RWPE2 (cell line): ENCODE measurements around the gene OVOL1.

Experiments
- ATAC-seq: fragments of 200-7000 bp; cut with Tn5 transposase; 3 replicates; pipeline ENCODE4 v1.9.1; 2021; ENCODE audit warnings: low read depth
- DNase-seq: peaks from one replicate; pipeline ENCODE4 v3.0.0-alpha.2; 2020; ENCODE audit warnings: low spot score
- H3K27ac ChIP-seq: fragments of 450-650 bp; 2 replicates; pipeline ENCODE4 v1.5.1; 2017; ENCODE audit warnings: mild to moderate bottlenecking; ENCODE audit not compliant: poor library complexity, severe bottlenecking
- H3K27me3 ChIP-seq: fragments of 250-450 bp; sonication (Bioruptor Pico); 2 replicates; pipeline ENCODE4 v1.5.1; 2021; ENCODE audit warnings: mild to moderate bottlenecking, moderate library complexity; ENCODE audit not compliant: insufficient read depth, poor library complexity, severe bottlenecking
- H3K36me3 ChIP-seq: fragments of 250-450 bp; sonication (Bioruptor Pico); 2 replicates; pipeline ENCODE4 v1.5.1; 2020; ENCODE audit warnings: low read depth, mild to moderate bottlenecking, moderate library complexity
- H3K4me1 ChIP-seq: fragments of 250-450 bp; sonication (Bioruptor Pico); 2 replicates; pipeline ENCODE4 v1.5.1; 2021; ENCODE audit warnings: mild to moderate bottlenecking, moderate library complexity; ENCODE audit not compliant: insufficient read depth, poor library complexity, severe bottlenecking
- H3K4me3 ChIP-seq: fragments of 250-450 bp; sonication (Bioruptor Pico); 2 replicates; pipeline ENCODE4 v1.5.1; 2021; ENCODE audit warnings: mild to moderate bottlenecking, moderate library complexity; ENCODE audit not compliant: severe bottlenecking
- H3K9me3 ChIP-seq: fragments of 250-450 bp; sonication (Bioruptor Pico); 2 replicates; pipeline ENCODE4 v1.5.1; 2021; ENCODE audit warnings: mild to moderate bottlenecking, moderate library complexity; ENCODE audit not compliant: severe bottlenecking
- TF ChIP-seq, protein P1 (sequence below): fragments of 450-650 bp; IDR thresholded peaks from one replicate; pipeline ENCODE4 v1.5.1; 2017; ENCODE audit warnings: mild to moderate bottlenecking, moderate library complexity; ENCODE audit not compliant: poor library complexity, severe bottlenecking

The OVOL1 gene

GRCh38 chr11:65773784-65774411 lies 13.0 kb upstream of the OVOL1 start:
- H3K4me1 ChIP-seq = no peaks in the 10 kb centered on the region
- peaks cover 9% of the 10 kb centered on the region; the same call in 1 of the 2 replicates for H3K36me3 ChIP-seq
- no peak overlapping the region for H3K27ac ChIP-seq
- DNase-seq = no peak
- no peak for ATAC-seq
- H3K27me3 ChIP-seq = no peaks in the 10 kb centered on the region
- H3K9me3 ChIP-seq = no peaks in the 10 kb centered on the region
- TF ChIP-seq, protein P1, sequence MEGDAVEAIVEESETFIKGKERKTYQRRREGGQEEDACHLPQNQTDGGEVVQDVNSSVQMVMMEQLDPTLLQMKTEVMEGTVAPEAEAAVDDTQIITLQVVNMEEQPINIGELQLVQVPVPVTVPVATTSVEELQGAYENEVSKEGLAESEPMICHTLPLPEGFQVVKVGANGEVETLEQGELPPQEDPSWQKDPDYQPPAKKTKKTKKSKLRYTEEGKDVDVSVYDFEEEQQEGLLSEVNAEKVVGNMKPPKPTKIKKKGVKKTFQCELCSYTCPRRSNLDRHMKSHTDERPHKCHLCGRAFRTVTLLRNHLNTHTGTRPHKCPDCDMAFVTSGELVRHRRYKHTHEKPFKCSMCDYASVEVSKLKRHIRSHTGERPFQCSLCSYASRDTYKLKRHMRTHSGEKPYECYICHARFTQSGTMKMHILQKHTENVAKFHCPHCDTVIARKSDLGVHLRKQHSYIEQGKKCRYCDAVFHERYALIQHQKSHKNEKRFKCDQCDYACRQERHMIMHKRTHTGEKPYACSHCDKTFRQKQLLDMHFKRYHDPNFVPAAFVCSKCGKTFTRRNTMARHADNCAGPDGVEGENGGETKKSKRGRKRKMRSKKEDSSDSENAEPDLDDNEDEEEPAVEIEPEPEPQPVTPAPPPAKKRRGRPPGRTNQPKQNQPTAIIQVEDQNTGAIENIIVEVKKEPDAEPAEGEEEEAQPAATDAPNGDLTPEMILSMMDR = peak; percentile 27
- H3K4me3 ChIP-seq = no peak overlapping the region

- Histone ChIP-seq H3K9me3 (no peaks in the 10 kb centered on the region), H3K27me3 (no peaks in the 10 kb centered on the region), H3K27ac (no peak overlapping the region), H3K36me3 (peaks cover 9% of the 10 kb centered on the region; the same call in 1 of the 2 replicates), H3K4me3 (no peak overlapping the region), H3K4me1 (no peaks in the 10 kb centered on the region)
- ATAC-seq (no peak), DNase-seq (no peak)
- TF ChIP-seq, protein P1 = no peak
Measured at GRCh38 chr11:65774525-65775306, 12.1 kb upstream of the OVOL1 start.

DNA sequence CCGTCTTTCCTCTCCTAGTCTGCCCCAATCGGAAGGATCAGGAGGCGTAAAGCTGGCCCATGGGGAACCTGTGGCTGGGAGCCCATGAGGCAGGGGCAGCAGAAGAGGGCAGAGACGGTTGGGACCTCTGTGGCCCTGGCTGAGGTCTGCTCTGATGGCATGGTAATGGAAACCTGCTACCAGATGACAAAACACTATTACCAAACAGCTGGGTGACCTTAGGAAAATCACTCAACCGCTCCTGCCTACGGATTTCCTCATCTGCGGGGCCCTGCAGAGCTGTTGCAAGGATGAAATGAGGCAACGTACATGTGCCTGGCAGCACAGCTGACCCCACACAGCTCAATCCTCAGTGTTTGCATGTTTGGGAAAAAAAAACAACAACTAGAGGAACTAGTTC lies 10.7 kb upstream of the OVOL1 start:
- peaks cover 9% of the 10 kb centered on the region; the same call in 1 of the 2 replicates for H3K36me3 ChIP-seq
- DNase-seq = no peak
- no peaks in the 10 kb centered on the region for H3K9me3 ChIP-seq
- H3K27me3 ChIP-seq = no peaks in the 10 kb centered on the region
- H3K27ac ChIP-seq = no peak overlapping the region
- no peak for ATAC-seq
- TF ChIP-seq, protein P1 = no peak
- no peak overlapping the region for H3K4me3 ChIP-seq
- no peaks in the 10 kb centered on the region for H3K4me1 ChIP-seq

DNA sequence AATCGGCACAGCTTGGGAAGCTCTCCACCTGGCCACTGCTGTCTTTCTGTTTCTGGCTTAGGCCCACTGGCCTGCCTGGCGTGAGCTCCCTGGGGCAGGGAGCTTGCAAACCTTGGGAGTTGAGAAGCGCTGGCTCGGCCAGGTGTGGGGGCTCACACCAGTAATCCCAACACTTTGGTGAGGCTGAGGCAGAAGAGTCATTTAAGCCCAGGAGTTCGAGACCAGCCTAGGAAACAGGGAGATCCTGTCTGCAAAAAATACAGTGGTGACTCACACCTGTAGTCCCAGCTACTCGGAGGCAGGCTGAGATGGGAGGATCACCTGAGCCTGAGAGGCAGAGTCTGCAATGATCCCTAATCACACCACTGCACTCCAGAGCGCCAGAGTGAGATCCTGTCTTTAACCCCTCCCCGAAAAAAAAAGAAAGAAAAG lies 10.1 kb upstream of the OVOL1 start:
- Histone ChIP-seq H3K9me3 (no peaks in the 10 kb centered on the region), H3K36me3 (peaks cover 9% of the 10 kb centered on the region; the same call in 1 of the 2 replicates), H3K4me1 (no peaks in the 10 kb centered on the region), H3K27ac (no peak overlapping the region), H3K4me3 (no peak overlapping the region), H3K27me3 (no peaks in the 10 kb centered on the region)
- no peak for ATAC-seq
- DNase-seq = no peak
- TF ChIP-seq, protein P1 = no peak
